Ishikawa (cell line): Measurements from ENCODE around the gene TM9SF2.

Source experiments
- CEBPB ChIP-seq: IDR thresholded peaks from 2 replicates; pipeline ENCODE4 v1.6.1; 2012
- CREB1 ChIP-seq: IDR thresholded peaks from 2 replicates; pipeline ENCODE4 v1.6.1; 2012; ENCODE audit warnings: low read depth
- EGR1 ChIP-seq: IDR thresholded peaks from 2 replicates; pipeline ENCODE4 v1.6.1; 2012
- EP300 ChIP-seq: IDR thresholded peaks from 2 replicates; pipeline ENCODE4 v1.6.1; 2012; ENCODE audit warnings: borderline replicate concordance
- FOXM1 ChIP-seq: IDR thresholded peaks from 2 replicates; pipeline ENCODE4 v1.6.1; 2012; ENCODE audit warnings: low read depth, borderline replicate concordance
- NFIC ChIP-seq: IDR thresholded peaks from 2 replicates; pipeline ENCODE4 v1.6.1; 2012
- RAD21 ChIP-seq: IDR thresholded peaks from 2 replicates; pipeline ENCODE4 v1.6.1; 2012; ENCODE audit warnings: low read depth
- TAF1 ChIP-seq: IDR thresholded peaks from 2 replicates; pipeline ENCODE4 v1.6.1; 2012; ENCODE audit warnings: low read depth, mild to moderate bottlenecking
- TCF12 ChIP-seq: IDR thresholded peaks from 2 replicates; pipeline ENCODE4 v1.6.1; 2012; ENCODE audit warnings: low read depth
- TEAD4 ChIP-seq: IDR thresholded peaks from 2 replicates; pipeline ENCODE4 v1.6.1; 2012
- YY1 ChIP-seq: IDR thresholded peaks from 2 replicates; pipeline ENCODE4 v1.6.1; 2012; ENCODE audit warnings: low read depth
- ZBTB7A ChIP-seq: IDR thresholded peaks from 2 replicates; pipeline ENCODE4 v1.6.1; 2012; ENCODE audit warnings: low read depth
- TF ChIP-seq, protein P1 (sequence below): IDR thresholded peaks from 2 replicates; pipeline ENCODE4 v1.6.1; 2012; ENCODE audit warnings: low read depth, mild to moderate bottlenecking
- TF ChIP-seq, protein P2 (sequence below): IDR thresholded peaks from 2 replicates; pipeline ENCODE4 v1.6.1; 2012
- TF ChIP-seq, protein P3 (sequence below): IDR thresholded peaks from 2 replicates; pipeline ENCODE4 v1.6.1; 2012

Gene TM9SF2

DNA sequence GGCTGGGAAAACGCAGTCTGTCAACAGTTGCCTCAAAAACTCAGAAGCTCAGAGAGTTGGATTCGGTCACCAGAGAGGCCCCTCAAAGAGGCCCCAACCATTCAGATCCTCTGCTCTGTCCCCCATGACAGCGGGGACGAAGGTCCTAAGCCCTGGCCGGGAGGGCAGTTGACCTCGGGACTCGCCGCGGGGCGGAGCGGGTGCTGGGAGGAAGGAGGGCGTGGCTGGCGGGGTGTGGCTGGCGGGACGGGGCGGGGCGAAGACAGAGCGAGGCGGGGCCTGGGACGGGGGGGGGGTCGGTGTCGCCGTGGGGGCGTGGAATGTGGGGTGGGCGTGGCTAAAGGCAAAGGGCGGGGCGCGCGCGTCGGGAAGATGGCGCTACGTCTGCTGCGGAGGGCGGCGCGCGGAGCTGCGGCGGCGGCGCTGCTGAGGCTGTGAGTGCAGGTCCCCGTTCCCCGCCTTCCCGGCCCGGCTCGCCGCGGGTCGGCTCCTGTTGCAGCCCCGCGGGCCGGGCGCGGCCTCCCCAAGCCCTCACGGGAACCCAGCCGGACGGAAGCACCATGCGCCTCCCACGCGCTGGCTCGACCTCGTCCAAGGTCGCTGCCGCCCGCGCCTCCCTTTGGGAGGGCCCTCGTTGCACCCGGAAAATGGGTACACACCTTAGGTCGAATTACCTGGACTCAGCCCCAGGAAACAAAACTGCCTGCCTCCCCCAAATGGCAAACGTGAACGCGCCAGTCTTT, 105.2 kb downstream of the TM9SF2 start, which contains the start of gene CLYBL:
Gene CLYBL (plus strand): TSS at position 367 of the 743 bp plus-strand sequence.
- TF ChIP-seq EGR1 = peak; percentile 84
- no peak for TF ChIP-seq FOXM1
- TF ChIP-seq, protein P1, sequence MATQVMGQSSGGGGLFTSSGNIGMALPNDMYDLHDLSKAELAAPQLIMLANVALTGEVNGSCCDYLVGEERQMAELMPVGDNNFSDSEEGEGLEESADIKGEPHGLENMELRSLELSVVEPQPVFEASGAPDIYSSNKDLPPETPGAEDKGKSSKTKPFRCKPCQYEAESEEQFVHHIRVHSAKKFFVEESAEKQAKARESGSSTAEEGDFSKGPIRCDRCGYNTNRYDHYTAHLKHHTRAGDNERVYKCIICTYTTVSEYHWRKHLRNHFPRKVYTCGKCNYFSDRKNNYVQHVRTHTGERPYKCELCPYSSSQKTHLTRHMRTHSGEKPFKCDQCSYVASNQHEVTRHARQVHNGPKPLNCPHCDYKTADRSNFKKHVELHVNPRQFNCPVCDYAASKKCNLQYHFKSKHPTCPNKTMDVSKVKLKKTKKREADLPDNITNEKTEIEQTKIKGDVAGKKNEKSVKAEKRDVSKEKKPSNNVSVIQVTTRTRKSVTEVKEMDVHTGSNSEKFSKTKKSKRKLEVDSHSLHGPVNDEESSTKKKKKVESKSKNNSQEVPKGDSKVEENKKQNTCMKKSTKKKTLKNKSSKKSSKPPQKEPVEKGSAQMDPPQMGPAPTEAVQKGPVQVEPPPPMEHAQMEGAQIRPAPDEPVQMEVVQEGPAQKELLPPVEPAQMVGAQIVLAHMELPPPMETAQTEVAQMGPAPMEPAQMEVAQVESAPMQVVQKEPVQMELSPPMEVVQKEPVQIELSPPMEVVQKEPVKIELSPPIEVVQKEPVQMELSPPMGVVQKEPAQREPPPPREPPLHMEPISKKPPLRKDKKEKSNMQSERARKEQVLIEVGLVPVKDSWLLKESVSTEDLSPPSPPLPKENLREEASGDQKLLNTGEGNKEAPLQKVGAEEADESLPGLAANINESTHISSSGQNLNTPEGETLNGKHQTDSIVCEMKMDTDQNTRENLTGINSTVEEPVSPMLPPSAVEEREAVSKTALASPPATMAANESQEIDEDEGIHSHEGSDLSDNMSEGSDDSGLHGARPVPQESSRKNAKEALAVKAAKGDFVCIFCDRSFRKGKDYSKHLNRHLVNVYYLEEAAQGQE = no peak
- TF ChIP-seq, protein P2, sequence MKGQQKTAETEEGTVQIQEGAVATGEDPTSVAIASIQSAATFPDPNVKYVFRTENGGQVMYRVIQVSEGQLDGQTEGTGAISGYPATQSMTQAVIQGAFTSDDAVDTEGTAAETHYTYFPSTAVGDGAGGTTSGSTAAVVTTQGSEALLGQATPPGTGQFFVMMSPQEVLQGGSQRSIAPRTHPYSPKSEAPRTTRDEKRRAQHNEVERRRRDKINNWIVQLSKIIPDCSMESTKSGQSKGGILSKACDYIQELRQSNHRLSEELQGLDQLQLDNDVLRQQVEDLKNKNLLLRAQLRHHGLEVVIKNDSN = no peak
- peak; percentile 44 for TF ChIP-seq TCF12
- no peak for TF ChIP-seq CEBPB
- TF ChIP-seq TEAD4 = peak; percentile 44; the same call in 1 of the 2 replicates
- TF ChIP-seq, protein P3, sequence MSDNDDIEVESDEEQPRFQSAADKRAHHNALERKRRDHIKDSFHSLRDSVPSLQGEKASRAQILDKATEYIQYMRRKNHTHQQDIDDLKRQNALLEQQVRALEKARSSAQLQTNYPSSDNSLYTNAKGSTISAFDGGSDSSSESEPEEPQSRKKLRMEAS = peak; percentile 78
- no peak for TF ChIP-seq EP300
- no peak; the same call in 1 of the 2 replicates for TF ChIP-seq RAD21
- TF ChIP-seq ZBTB7A = no peak; the same call in 1 of the 2 replicates
- peak; percentile 88 for TF ChIP-seq YY1
- no peak for TF ChIP-seq CREB1
- TF ChIP-seq NFIC = no peak
- peak; percentile 88; the same call in 1 of the 2 replicates for TF ChIP-seq TAF1

DNA sequence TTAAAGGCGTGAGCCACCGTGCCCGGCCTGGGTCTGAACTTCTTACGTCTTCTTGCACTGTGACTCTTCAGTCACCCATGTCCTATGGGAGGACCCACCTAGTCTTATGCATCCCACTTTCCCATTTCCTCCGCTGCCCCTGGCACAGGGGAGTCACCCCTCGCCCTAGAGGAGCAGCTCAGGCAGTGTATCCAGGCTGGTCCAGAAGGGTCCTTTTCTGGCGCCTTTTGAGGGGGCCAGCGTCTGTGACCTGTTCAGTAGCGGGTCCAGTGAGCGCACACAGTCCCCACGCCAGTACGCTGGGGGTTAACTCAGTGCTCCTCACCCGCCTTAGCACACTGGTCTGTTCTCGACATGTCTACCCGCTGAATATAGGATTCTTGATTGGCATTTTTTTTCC, 107.1 kb downstream of the TM9SF2 start:
- TF ChIP-seq TAF1 = no peak
- TF ChIP-seq, protein P2 = no peak

DNA sequence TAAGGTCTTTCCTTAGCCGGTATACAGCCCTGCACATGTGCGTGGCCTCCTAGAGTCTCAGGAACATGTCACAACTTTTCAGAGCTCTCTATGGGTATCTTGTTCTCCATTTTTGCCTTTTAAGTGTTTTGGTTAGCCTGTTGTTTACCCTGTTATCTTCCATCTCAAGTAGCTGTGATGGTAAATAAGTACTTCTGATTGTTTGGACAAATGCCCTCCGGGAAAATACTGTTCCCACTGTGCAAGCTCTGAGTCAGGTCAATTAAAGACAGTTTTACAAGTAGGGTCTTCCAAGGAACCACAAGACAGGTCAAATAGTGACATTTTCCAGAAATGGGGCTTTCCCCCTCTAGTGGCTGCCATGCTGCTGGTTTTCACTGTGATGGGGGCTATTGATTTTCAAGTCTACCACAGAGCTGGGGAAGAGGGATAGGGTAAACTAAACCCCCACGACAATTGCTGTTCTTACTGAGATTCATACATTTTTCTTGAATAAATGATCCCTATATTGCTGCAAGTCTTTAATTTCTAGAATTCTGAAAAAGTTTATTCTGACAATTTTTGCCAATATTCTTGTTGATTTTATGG, 109.5 kb downstream of the TM9SF2 start:
- TF ChIP-seq YY1 = no peak
- no peak for TF ChIP-seq EP300
- TF ChIP-seq, protein P3 = no peak
- TF ChIP-seq NFIC = no peak
- TF ChIP-seq TEAD4 = no peak
- no peak for TF ChIP-seq ZBTB7A
- no peak for TF ChIP-seq CREB1
- no peak for TF ChIP-seq FOXM1
- TF ChIP-seq, protein P2 = no peak
- TF ChIP-seq, protein P1 = no peak
- TF ChIP-seq TAF1 = no peak
- TF ChIP-seq TCF12 = no peak
- no peak for TF ChIP-seq CEBPB
